Frontal cortex (tissue), 4 donors: Measurements from ENCODE around the gene VAC14. TPM values are rescaled to one million over a fixed set of nuclear protein-coding genes. Genes with fewer than 3 reads are reported as not detected.
"Not testable (repeated sequence)": the region's sequence is repeated elsewhere in the genome, so short reads cannot be mapped to it uniquely, and the experiment has no call there.

Source experiments
- DNase-seq, 2 donors: peaks; one replicate each; pipeline ENCODE4 v3.0.0; 2012; ENCODE audit warnings: low spot score in 2 of 2
- FAIRE-seq: peaks from 2 replicates; lab custom pipeline; 2012; peaks lifted over from hg19 to GRCh38; lab: Jason Lieb, UNC
- total RNA-seq: library from RNA; depleted of rRNA; stranded (reverse); fragments of >200 nt; gene quantifications from one replicate; pipeline ENCODE4 v1.2.3, GENCODE V29; 2014
- donor health status: control.
- donor health status: control.
- donor health status: control.

Gene VAC14
- total RNA-seq, 1 donor from 2014 or later = 13.0 TPM

- no peak for FAIRE-seq
- DNase-seq = no peak
These were observed 124.1 kb downstream of the VAC14 start for GRCh38 chr16:70676675-70677498.

- FAIRE-seq (no peak), DNase-seq (no peak)
These were observed 125.0 kb downstream of the VAC14 start for GRCh38 chr16:70675851-70676513.

GRCh38 chr16:70674221-70675014 lies 126.5 kb downstream of the VAC14 start:
- FAIRE-seq (no peak), DNase-seq (no peak)

GRCh38 chr16:70670938-70671337 lies 130.0 kb downstream of the VAC14 start:
- not testable (repeated sequence) for FAIRE-seq, DNase-seq

GRCh38 chr16:70670175-70670574 lies 130.8 kb downstream of the VAC14 start:
- FAIRE-seq (no peak), DNase-seq (no peak)

GRCh38 chr16:70665806-70666735 lies 134.9 kb downstream of the VAC14 start:
- FAIRE-seq = no peak
- DNase-seq = no peak

- DNase-seq = peak in 1 of 2 donors; percentile 22
- no peak for FAIRE-seq
These were observed 135.8 kb downstream of the VAC14 start for GRCh38 chr16:70665113-70665694.

- DNase-seq (peak in 1 of 2 donors; percentile 9), FAIRE-seq (no peak)
These were observed 136.4 kb downstream of the VAC14 start for GRCh38 chr16:70664325-70665112.

- peak in 1 of 2 donors; percentile 24 for DNase-seq
- no peak for FAIRE-seq
These were observed 137.2 kb downstream of the VAC14 start for GRCh38 chr16:70663524-70664324.

GRCh38 chr16:70662991-70663523 lies 137.9 kb downstream of the VAC14 start:
- DNase-seq = peak in 1 of 2 donors; percentile 12

GRCh38 chr16:70661918-70662641 lies 138.9 kb downstream of the VAC14 start:
- FAIRE-seq (no peak), DNase-seq (peak in 1 of 2 donors; percentile 53)

More at GRCh38 chr16:70662991-70663523, 137.9 kb downstream of the VAC14 start:
- FAIRE-seq = no peak

- FAIRE-seq = no peak
- DNase-seq = peak in 1 of 2 donors; percentile 13
These were observed 139.4 kb downstream of the VAC14 start for GRCh38 chr16:70661534-70661917.

GRCh38 chr16:70660672-70661350 lies 140.1 kb downstream of the VAC14 start:
- FAIRE-seq (no peak), DNase-seq (peak in 1 of 2 donors; percentile 23)

- no peak for FAIRE-seq
- DNase-seq = peak in 1 of 2 donors; percentile 11
These were observed 140.8 kb downstream of the VAC14 start for GRCh38 chr16:70659953-70660671.

GRCh38 chr16:70659546-70659945 lies 141.4 kb downstream of the VAC14 start:
- DNase-seq (no peak), FAIRE-seq (no peak)
